GM18507 (cell line): ENCODE results near the gene ERAS.
"Not testable (repeated sequence)": the region's sequence is repeated elsewhere in the genome, so short reads cannot be mapped to it uniquely, and the experiment has no call there.

Experiments used
- DNase-seq: peaks from one replicate; pipeline ENCODE4 v3.0.0; 2011; ENCODE audit warnings: low read depth; ENCODE audit not compliant: insufficient read length; ENCODE audit errors: extremely low spot score
- FAIRE-seq: peaks from 2 replicates; lab custom pipeline; 2011; peaks lifted over from hg19 to GRCh38; lab: Jason Lieb, UNC

ERAS gene

GRCh38 chrX:48827654-48827968 lies 1.3 kb downstream of the ERAS start:
- DNase-seq (no peak), FAIRE-seq (no peak)

- no peak for DNase-seq
- no peak for FAIRE-seq
These were observed 2.9 kb downstream of the ERAS start for GRCh38 chrX:48829016-48829735.

- DNase-seq (no peak), FAIRE-seq (no peak)
These were observed 5.0 kb downstream of the ERAS start for GRCh38 chrX:48831136-48831908.

DNA sequence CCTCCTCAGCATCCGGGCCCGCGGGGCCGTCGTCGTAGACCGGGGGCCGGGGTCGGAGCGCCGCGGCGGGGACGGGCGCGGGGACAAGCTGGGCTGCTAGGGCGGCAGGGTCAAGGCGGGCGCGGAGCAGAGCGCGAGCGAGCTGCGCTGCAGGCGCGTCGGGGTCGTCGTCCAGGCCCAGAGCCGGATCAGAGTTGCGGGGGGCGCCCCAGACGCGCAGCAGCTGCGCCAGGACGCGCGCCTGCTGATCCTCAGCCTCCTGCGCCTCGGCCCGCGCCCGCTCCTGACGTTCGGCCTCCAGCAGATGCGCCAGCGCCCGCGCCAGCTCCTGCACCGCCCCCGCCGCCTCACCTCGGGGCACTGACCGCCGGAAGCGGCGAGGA lies 5.6 kb downstream of the ERAS start:
- FAIRE-seq (no peak), DNase-seq (no peak)

- FAIRE-seq: no peak
- no peak for DNase-seq
These were observed 7.3 kb downstream of the ERAS start for GRCh38 chrX:48833542-48834138.

GRCh38 chrX:48834383-48834709 lies 8.0 kb downstream of the ERAS start:
- DNase-seq: no peak
- no peak for FAIRE-seq

DNA sequence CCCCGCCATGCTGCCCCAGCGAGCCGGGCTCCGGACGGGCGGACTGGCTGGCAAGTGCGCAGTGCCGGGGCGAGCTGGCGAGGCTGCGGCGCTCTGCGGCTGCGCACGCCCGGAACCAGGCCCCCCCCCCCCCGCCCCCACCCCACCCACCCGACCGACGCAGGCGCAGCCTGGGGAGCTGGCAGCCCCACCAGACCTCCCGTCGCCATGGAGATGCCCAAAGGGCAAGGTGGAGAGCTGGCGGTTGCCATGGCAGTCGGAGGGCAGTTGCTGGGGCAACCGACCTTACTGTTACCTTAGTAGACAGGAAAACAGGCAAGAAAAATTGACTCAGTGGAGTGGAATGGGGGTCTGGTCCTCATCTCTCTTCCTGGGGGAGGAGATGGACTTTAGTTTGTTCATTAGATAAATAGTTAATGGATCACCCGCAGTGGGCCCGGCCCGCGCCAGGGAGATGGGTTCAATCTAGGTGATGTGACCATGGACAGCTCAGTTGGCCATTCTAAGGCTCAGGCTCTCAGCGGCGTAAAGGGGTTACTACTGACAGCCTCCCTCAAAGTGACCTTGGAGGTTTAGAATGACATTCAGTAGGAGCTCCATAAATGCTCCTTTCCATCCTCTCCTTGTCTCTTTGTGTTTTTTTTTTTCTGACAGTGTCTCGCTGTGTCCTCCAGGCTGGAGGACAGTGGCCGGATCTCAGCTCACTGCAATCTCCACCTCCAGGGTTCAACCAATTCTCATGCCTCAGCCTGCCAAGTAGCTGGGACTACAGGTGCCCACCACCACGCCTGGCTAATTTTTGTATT lies 9.4 kb downstream of the ERAS start, which contains the start of gene PCSK1N:
Gene PCSK1N, minus strand, starts transcription at position 87 of the 806 bp plus-strand sequence. Its CDS starts 78 bp downstream, at position 9.
- FAIRE-seq: no peak
- DNase-seq: no peak

GRCh38 chrX:48839686-48840085 lies 13.4 kb downstream of the ERAS start:
- DNase-seq: no peak
- FAIRE-seq: no peak

GRCh38 chrX:48848847-48849246 lies 22.5 kb downstream of the ERAS start:
- DNase-seq (no peak), FAIRE-seq (no peak)

- FAIRE-seq (no peak), DNase-seq (no peak)
These were observed 26.5 kb downstream of the ERAS start for GRCh38 chrX:48852857-48853256.

DNA sequence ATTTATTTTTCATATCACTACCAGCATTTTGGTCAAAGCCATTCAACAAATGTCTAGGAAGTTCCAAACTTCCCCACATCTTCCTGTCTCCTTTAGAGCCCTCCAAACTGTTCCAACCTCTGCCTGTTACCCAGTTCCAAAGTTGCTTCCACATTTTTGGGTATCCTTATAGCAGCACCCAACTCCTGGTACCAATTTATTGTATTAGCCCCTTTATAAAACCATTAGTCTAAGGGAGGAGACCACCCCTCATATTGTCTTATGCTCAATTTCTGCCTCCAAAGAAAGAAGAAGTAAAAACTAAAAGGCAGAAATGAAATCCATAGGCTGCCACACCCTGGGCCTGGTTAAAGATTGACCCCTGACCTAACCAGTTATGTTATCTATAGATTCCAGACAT lies 27.2 kb downstream of the ERAS start:
- DNase-seq, FAIRE-seq: not testable (repeated sequence)

GRCh38 chrX:48854121-48854804 lies 27.9 kb downstream of the ERAS start:
- not testable (repeated sequence) for FAIRE-seq, DNase-seq

DNA sequence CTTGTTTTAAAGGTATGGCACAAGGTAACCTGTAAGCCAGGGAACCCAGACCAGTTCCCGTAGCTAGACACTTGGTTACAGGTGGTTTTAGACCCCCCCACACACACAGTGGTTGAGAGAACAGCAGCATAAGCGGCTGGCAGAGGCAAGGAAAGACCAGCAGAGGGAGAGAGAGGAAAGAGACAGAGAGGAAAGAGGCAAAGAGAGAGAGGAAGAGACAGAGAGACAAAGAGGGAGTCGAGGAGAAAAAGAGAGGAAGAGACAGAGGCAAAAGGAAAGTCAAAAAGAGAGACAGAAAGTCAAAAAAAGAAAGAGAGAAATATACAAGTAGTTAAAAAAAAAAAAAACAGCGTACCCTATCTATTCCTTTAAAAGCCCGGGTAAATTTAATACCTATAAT lies 28.6 kb downstream of the ERAS start:
- DNase-seq (no peak), FAIRE-seq (no peak)

GRCh38 chrX:48864210-48864609 lies 37.9 kb downstream of the ERAS start:
- DNase-seq: no peak
- FAIRE-seq: no peak

GRCh38 chrX:48872017-48872416 lies 45.7 kb downstream of the ERAS start:
- DNase-seq, FAIRE-seq: not testable (repeated sequence)

- FAIRE-seq, DNase-seq: not testable (repeated sequence)
These were observed 50.6 kb downstream of the ERAS start for GRCh38 chrX:48876944-48877343.
